HG03432 (cell line): ENCODE results near the gene ZP3.
"Not testable (repeated sequence)": the region's sequence is repeated elsewhere in the genome, so short reads cannot be mapped to it uniquely, and the experiment has no call there.

Experiments
- ATAC-seq: cut with Tn5 transposase; IDR thresholded peaks from one replicate; pipeline ENCODE4 v1.9.1; 2021; ENCODE audit warnings: mild to moderate bottlenecking, moderate library complexity; ENCODE audit not compliant: unreplicated experiment

ZP3 gene

GRCh38 chr7:76480403-76481253 is 55.9 kb downstream of the ZP3 start:
- ATAC-seq: not testable (repeated sequence)

- ATAC-seq: not testable (repeated sequence)
These were observed 57.9 kb downstream of the ZP3 start for GRCh38 chr7:76482660-76483059.

- not testable (repeated sequence) for ATAC-seq
These were observed 58.3 kb downstream of the ZP3 start for GRCh38 chr7:76483081-76483480.

GRCh38 chr7:76484456-76484855 is 59.7 kb downstream of the ZP3 start:
- not testable (repeated sequence) for ATAC-seq

- peak; percentile 16 for ATAC-seq
These were observed 61.3 kb downstream of the ZP3 start for GRCh38 chr7:76485822-76486610.

GRCh38 chr7:76486618-76487017 is 61.9 kb downstream of the ZP3 start:
- ATAC-seq: peak; percentile 98

GRCh38 chr7:76487969-76488368 is 63.2 kb downstream of the ZP3 start:
- not testable (repeated sequence) for ATAC-seq
